NCI-H345 (cell line): ENCODE measurements around the gene NFU1.

Source experiments
- DNase-seq: peaks from one replicate; lab custom pipeline; 2025; lab: John Stamatoyannopoulos, UW

The NFU1 gene

DNA sequence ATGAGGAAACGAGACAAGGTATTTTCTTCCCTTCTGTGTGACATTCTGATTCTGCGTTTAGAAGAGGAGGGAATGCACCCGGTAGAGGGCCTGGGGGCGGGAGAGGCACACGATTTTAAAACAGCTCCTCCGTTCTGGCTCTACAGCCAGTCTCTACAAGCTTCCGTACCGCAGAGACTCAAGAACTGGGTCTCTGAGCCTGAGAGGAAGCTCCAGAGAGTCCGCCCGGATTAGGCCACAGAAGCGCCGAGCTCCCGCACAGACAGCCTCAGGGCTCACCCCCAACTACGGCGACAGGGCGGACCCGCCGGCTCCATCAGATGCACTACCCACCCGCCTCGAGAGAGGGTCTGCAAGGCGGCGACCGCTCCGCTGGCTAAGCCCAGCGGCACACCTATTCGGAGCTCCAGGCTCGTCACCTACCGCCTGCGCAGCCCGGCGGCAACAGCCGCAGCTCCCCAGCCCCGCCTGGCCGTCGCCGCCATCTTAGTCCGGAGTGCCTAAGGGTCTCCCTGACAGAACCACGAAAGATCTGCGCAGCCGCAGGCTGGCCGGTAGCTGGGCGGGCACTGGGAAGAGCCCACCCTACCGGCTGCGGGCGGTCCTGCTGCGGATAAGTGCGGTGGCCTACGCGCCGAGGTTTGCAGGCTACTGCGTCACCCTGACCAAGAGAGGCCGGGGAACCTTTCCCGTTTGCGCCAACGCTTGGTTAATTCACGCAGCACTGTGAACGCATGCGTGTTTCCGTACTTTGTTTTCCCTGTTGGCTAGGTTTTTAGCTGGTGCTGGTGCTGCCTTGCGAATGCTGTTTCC, at the start of gene NFU1:
NFU1 (minus strand) TSS at position 498 of the 813 bp plus-strand sequence; CDS start at position 485, 13 bp downstream.
- DNase-seq: peak; percentile 93

DNA sequence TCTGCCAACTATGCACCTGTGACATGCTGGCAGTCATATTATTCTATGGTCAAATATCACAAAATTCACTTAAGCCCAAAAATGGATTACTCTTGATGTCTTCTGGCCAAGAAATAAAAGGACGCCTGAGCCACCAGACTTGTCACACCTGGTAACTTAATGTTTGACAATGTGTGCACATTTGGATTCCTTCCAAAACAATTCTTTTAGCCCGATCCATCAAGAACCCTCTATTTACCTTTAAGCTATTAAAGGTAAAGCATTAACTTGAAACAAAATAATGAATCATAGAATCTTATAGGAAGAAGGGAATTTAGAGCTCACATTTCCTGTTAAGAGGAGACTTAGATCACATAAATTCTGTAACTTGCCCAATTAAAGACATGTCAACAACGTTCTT, 46.5 kb upstream of the NFU1 start:
- peak; percentile 66 for DNase-seq

- no peak for DNase-seq
These were observed 45.8 kb upstream of the NFU1 start for GRCh38 chr2:69483024-69483423.

DNA sequence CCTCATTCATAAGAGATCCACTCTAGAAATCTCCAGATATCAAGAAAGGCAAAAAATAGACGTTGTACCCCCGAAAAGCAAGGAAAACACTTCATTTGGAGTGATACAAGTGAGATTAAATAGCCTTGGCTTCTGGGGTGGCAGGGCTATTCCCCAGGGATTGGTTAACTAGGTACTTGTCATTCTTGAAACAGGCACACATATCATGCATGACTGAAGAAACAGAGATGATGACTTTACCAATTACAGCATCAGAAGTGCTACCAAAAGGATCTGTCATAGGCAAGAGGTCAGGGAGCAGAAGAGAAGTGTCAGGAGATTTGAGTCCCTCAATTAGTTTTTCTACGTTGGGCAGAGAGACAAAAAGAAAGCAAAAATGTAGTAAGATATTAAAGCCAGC, 45.2 kb upstream of the NFU1 start:
- DNase-seq: peak; percentile 65

GRCh38 chr2:69481421-69481820, 44.2 kb upstream of the NFU1 start:
- DNase-seq: no peak

DNA sequence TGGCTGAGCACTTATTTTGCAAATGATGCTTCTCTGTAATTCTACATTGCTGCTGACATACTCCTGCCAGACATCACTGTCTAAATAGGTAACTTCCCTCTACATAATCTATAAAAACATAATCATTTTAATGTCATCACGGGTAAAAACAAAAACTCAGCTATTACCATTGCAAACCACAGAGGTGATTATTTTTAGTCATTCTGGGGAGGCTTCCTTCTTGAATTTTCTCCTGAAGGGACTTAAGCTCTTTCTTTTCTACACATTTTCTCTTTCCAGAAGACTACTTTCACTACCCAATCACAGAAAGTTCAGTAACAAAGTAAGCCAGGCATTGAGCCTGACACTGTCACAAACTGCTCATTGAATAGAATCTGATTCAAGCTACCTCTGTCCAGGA, 40.4 kb upstream of the NFU1 start:
- DNase-seq: no peak

DNA sequence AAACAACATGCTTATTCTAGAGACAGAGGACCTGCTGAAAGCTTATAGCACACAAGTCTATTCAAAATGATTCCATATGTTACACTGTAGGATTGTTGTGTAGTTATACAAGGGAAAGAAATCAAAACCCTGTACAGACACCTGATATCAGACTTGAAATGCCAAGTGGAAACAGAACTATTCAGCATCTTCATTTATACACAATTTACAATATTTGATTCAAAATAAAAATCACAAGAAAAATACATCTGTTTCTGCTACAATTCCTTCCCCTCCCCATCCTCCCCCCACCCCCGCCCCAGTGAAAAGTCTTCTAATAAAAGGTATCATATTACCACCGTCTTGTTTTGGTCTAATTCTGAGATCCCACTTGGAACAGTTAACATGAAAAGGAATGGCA, 37.5 kb upstream of the NFU1 start:
- no peak for DNase-seq

DNA sequence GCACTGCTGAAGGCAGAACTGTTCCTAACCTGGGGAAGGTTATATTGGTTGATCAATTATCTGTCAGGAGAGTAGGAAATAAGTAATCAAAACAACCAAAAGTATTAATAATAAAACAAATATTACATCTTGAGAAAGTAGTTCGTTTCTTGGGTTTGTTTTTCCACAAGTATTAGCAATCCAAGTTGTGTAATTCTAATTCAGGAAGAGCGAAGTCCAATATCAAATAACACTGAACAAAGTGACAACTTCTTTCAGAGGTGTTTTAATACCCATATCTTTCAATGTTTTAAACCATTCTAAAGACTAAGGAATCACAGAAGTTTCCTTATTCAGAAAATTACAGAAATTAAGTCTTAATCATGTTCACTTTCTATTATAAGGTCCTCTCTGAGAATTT, 34.6 kb upstream of the NFU1 start:
- no peak for DNase-seq

- DNase-seq: no peak
These were observed 33.7 kb upstream of the NFU1 start for GRCh38 chr2:69470911-69471310.

DNA sequence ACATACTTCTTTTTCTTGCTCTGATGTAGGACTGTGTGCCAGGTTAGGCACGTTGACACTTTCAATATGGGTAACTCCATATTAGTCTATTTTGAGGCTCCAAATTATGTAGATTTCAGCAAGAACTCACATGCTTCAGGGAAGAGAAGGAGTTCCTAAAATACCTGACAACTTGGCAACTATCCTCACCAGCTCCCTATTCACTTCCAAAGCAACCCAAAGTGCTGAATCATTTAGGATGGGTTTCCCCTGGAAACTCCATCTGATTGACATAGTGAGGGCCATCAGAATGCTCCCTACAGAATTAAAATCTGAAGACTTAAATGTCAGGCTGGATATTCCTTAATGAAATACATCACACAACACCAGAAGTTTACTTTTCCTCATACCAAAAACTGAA, 32.5 kb upstream of the NFU1 start:
- DNase-seq: no peak

- DNase-seq: no peak
These were observed 32.1 kb upstream of the NFU1 start for GRCh38 chr2:69469375-69469774.

DNA sequence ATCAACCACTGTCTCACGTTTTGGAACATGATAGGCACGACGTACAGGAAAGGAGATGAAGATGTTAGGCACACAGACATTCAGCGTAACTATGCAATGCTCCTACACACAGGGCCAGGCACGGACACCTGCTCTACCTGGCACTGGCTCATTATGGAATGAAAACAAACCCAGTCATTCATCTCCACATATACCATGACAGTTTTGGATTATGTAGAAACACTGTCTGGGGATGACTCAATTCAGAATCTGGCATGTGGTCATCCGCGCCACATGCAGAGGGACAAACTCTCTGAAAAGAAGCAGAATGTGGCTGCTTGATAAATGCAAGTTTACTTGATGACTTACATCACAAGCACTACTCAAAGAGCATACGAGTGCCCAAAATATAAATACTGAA, 29.5 kb upstream of the NFU1 start:
- no peak for DNase-seq

- no peak for DNase-seq
These were observed 28.6 kb upstream of the NFU1 start for GRCh38 chr2:69465513-69466456.

- DNase-seq: no peak
These were observed 27.3 kb upstream of the NFU1 start for GRCh38 chr2:69464575-69464974.

- DNase-seq: no peak
These were observed 25.5 kb upstream of the NFU1 start for GRCh38 chr2:69462780-69463179.

DNA sequence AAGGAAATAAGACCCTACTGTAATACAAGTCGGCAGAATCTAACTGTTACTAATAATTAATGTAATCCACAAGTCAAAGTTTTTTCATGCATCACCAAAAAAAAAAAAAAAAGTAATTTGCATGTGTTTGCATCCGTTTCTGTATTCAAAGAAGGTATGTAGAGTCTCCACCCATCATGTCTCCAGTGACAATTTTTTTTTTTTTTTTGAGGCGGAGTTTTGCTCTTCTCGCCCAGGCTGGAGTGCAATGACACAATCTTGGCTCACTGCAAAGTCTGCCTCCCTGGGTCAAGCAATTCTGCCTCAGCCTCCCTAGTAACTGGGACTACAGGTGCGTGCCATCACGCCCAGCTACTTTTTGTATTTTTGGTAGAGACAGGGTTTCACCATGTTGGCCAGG, 24.2 kb upstream of the NFU1 start:
- no peak for DNase-seq

DNA sequence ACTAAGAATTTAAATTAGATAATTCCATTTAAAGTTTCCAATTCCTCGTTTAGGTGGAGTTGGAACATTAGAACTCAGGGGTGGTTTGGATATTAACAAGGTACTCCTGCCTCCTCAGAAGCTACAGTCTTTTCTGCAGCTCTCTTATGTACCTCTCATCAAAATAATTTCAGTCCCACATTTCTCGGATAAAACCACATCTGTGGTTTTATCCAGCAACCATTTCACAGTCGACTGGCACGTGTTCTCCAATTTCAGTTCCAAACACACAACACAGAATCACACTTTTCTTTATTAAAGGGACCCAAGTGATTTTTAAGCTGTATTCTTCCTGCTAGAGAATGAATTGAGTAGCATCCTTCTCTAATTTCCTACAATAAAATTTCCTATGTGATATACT, 22.7 kb upstream of the NFU1 start:
- no peak for DNase-seq

DNA sequence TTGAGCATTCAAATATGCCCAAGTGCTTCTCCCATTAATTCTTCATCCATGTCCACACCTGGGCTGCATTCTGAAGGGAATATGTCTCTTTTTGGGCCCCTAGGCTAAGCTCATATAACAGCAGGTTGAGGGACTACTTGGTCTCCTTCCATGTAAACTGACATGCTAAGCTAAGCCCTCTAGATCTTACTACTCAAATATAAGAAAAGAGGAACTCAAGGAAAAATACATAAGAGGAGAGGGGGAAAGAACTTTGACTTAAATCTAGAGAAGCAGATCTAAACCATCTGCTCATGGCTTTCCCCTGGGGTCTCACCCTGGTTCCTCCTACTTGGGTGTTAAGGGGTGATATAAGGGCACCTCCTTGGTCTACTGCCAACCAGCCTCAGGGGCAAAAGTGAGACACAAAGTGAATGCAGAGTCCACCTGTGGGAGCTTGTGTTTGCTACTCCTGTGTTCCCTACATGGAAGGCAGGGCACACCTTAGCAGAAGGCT, 19.8 kb upstream of the NFU1 start:
- no peak for DNase-seq

- no peak for DNase-seq
These were observed 18.9 kb upstream of the NFU1 start for GRCh38 chr2:69456154-69456553.

- no peak for DNase-seq
These were observed 17.7 kb upstream of the NFU1 start for GRCh38 chr2:69454976-69455375.

DNA sequence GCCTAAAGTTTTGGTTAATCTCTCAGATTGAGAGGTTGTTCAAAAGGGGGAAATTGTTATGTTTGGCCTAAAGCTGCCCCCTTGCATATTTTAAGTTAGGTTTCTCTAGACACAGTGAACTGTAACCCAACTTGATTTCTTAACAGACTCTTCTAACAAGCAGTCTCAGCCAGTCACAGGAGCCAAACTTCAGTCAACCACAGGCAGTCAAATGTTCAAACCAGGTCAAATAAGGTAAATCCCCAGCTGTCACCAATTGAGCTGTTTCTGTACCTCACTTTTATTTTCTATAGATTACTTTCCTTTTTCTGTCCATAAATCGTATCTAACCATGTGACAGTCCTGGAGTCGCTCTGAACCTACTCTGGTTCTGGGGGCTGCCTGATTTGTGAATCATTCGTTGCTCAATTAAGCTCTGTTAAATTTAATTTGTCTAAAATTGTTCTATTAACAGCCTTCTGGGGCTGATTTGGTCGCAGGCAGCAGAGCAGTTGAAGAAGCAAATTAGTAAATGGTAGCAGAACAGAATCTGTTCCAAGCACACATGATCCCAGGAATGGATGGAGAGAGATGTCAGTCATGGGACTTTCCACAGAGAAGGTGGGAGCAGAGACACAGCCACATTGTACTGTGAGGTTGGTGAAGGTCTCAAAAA, 16.4 kb upstream of the NFU1 start:
- no peak for DNase-seq

DNA sequence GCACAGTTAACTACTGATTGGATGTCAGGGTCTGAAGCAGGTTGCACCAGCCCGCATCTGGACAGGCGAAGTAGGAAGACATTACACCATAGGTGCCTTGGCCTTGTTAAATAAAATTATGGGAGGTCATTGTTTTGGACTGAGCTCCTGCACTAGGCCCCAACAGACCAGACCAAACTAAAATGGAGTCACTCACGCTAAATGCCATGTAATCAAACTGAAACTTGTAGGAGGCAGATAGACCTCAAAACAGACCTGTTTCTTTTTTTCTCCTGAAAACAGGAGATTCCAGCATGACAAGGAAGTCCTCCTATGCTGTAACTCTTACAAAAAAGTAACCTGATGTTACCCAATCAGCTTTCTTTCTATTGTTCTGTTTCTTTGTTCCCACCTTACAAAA, 15.5 kb upstream of the NFU1 start:
- DNase-seq: no peak
